AG04450 (cell line): Measurements from ENCODE around the gene SH2D7. TPM values are rescaled to one million over a fixed set of nuclear protein-coding genes. Genes with fewer than 3 reads are reported as not detected.

Source experiments
- CTCF ChIA-PET: fragments of 300-600, 350-600 bp; formaldehyde crosslinking; extraction: SDS; loops from one replicate; lab custom pipeline; 2022; ENCODE audit warnings: antibody characterized with exemption, inconsistent platforms; lab: Charles Lee
- POLR2A ChIA-PET: fragments of 350-600 bp; formaldehyde crosslinking; extraction: SDS; loops from one replicate; lab custom pipeline; 2021; ENCODE audit warnings: antibody characterized with exemption, inconsistent platforms; lab: Yijun Ruan, JAX
- DNase-seq: peaks from one replicate; pipeline ENCODE4 v3.0.0-alpha.2; 2011; ENCODE audit warnings: low read depth, low spot score
- H3K27ac ChIP-seq: one replicate; pipeline ENCODE4 v1.5.1; 2012; ENCODE audit warnings: low read depth, low read length, control low read depth
- H3K27me3 ChIP-seq: one replicate; pipeline ENCODE4 v1.6.0; 2012; ENCODE audit warnings: low read length; ENCODE audit not compliant: control insufficient read depth, insufficient read depth
- H3K4me3 ChIP-seq: 2 replicates; pipeline ENCODE4 v1.5.1; 2011; ENCODE audit warnings: mild to moderate bottlenecking, low read depth, low read length, control low read depth
- H3K9me3 ChIP-seq: 2 replicates; pipeline ENCODE4 v1.5.1; 2012; ENCODE audit warnings: low read length; ENCODE audit not compliant: control insufficient read depth, insufficient read depth
- CTCF ChIP-seq: IDR thresholded peaks from 2 replicates; pipeline ENCODE4 v1.5.1; 2011; ENCODE audit warnings: low read depth, low read length, control low read depth, inconsistent platforms
- polyA plus RNA-seq: library from polyadenylated mRNA; depleted of rRNA; stranded (reverse); fragments of >200 nt; gene quantifications from 2 replicates; pipeline ENCODE4 v1.2.3, GENCODE V29; 2011

Gene SH2D7
- polyA plus RNA-seq, 1 experiment, result not detected

DNA sequence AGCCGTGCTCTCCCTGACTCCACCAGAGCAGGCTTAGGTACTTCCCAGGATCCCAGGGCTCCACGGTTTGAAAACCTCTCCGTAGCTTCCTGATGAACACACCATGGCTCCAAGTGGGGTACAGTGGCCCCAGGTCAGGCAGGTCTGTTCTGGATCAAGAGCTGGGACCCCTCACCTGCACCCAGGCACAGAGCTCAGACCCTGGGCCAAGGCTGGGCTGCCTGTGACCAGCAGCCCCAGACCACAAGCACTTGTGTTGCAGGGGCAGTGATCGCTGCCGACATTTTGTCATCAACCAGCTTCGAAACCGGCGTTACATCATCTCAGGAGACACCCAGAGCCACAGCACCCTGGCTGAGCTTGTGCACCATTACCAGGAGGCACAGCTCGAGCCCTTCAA is 5.3 kb downstream of the SH2D7 start:
- POLR2A ChIA-PET, result no interaction called here
- DNase-seq, result no peak
- peaks cover 17% of the 10 kb centered on the region for H3K27me3 ChIP-seq
- H3K4me3 ChIP-seq, result no peak overlapping the region
- H3K27ac ChIP-seq, result no peak overlapping the region
- no peaks in the 10 kb centered on the region for H3K9me3 ChIP-seq
- CTCF ChIA-PET, result interaction anchor here (0.9 to 4.3 kb wide), 3 partner anchors 11 to 131 kb away, joined by 3 to 26 read pairs (median 15); no protein-coding TSS in a partner anchor
- TF ChIP-seq CTCF, result no peak

- no peaks in the 10 kb centered on the region for H3K9me3 ChIP-seq
- no peak for DNase-seq
- ChIA-PET POLR2A (no interaction called here), CTCF (interaction anchor here (0.9 to 4.3 kb wide), 3 partner anchors 11 to 132 kb away, joined by 3 to 26 read pairs (median 15); no protein-coding TSS in a partner anchor)
- H3K4me3 ChIP-seq, result no peak overlapping the region
- TF ChIP-seq CTCF, result no peak
- H3K27me3 ChIP-seq, result peaks cover 17% of the 10 kb centered on the region
- no peak overlapping the region for H3K27ac ChIP-seq
Observed at GRCh38 chr15:78098131-78098755, 5.9 kb downstream of the SH2D7 start.

- ChIA-PET POLR2A (no interaction called here), CTCF (interaction anchor here (2.1 kb wide), 1 partner anchor 134 kb away, joined by 8 read pairs; no protein-coding TSS in a partner anchor)
- H3K27me3 ChIP-seq, result peaks cover 10% of the 10 kb centered on the region
- H3K4me3 ChIP-seq, result no peak overlapping the region
- no peak for TF ChIP-seq CTCF
- no peaks in the 10 kb centered on the region for H3K9me3 ChIP-seq
- no peak overlapping the region for H3K27ac ChIP-seq
- DNase-seq, result no peak
Observed at GRCh38 chr15:78100886-78101285, 8.5 kb downstream of the SH2D7 start.

GRCh38 chr15:78101423-78102105 is 9.2 kb downstream of the SH2D7 start:
- CTCF ChIA-PET, result interaction anchor here (0.7 to 2.1 kb wide), 2 partner anchors 134 to 142 kb away, joined by 3 to 8 read pairs; no protein-coding TSS in a partner anchor

More at GRCh38 chr15:78101423-78102105, 9.2 kb downstream of the SH2D7 start:
- POLR2A ChIA-PET, result interaction anchor here (1.1 kb wide), 1 partner anchor 9 kb away, joined by 4 read pairs; no protein-coding TSS in a partner anchor
- Histone ChIP-seq H3K4me3 (no peak overlapping the region), H3K9me3 (no peaks in the 10 kb centered on the region), H3K27ac (no peak overlapping the region), H3K27me3 (peaks cover 10% of the 10 kb centered on the region)
- DNase-seq, result no peak
- TF ChIP-seq CTCF, result no peak
